Stimulated activated CD4-positive, alpha-beta T cell treated with anti-CD3 and anti-CD28 coated beads, Interleukin-12 subunit alpha, Interleukin-12 subunit beta, amount 100 ng/mL, for 24 hours (primary cell): Measurements from ENCODE around the gene B4GALT7.
"Not testable (repeated sequence)": the region's sequence is repeated elsewhere in the genome, so short reads cannot be mapped to it uniquely, and the experiment has no call there.

Experiments used
- DNase-seq, 2 experiments: peaks; one replicate each; pipeline ENCODE4 v3.0.0-alpha.2; 2020; ENCODE audit warnings: low read depth in 2 of 2

The B4GALT7 gene, protein sequence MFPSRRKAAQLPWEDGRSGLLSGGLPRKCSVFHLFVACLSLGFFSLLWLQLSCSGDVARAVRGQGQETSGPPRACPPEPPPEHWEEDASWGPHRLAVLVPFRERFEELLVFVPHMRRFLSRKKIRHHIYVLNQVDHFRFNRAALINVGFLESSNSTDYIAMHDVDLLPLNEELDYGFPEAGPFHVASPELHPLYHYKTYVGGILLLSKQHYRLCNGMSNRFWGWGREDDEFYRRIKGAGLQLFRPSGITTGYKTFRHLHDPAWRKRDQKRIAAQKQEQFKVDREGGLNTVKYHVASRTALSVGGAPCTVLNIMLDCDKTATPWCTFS

GRCh38 chr5:177599731-177600507, at the start of gene B4GALT7:
B4GALT7 (plus strand) TSS chr5:177600132; CDS start chr5:177600211, 79 bp downstream.
- DNase-seq = peak; percentile 75 to 83

DNA sequence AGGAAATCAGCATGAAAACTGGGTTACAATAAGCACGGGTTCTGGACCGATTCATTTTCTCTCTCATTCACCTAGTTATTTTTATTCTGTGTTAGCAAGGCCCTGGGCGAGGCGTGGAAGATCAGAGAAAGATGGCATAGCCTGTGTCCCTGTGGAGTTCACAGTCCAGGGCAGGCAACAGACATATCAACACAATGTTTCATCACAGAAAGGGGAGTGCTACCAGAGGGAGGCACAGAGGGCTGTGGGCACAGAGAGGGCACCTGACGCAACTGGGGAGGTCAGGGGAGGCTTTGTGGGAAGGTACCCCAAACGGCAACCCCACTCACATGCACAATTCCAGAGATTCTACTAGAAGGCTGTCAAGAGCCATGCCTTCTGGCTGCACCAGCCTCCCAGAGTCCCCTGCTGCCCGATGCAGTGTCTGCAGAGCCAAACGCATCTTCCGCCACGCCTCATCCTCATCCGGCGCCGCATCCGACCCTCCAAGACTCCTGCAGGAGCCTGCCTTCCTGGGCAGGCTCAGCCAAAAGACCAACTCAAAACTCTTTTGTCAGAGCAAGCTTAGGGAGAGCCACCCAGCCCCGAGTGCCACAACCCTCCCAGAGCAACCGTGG, 47.0 kb upstream of the B4GALT7 start:
- DNase-seq = no peak

GRCh38 chr5:177553671-177554429, 46.1 kb upstream of the B4GALT7 start:
- DNase-seq = peak; percentile 13 to 24

GRCh38 chr5:177554474-177555111, 45.3 kb upstream of the B4GALT7 start, which contains the start of gene FAM193B:
FAM193B (minus strand) TSS chr5:177554563; CDS start chr5:177554458, 105 bp downstream.
- DNase-seq = peak; percentile 94 to 95

DNA sequence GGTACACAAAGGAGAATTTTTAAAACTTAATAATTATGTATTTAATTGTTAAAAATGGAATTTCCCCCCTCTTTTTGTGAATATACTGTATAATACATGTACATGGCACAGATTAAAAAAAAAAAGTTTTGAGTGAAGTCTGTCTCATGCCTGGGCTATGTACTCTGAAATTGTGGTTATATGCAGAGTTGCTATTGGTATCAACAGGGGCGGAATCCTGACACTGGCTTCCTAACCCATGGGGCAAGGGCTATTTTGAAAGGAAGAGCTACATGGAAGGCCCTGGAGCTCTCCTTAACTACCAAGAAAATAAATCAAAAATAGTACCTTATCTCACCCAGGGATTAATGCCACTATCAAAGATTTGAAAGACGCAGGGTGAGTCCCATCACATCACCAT, 44.7 kb upstream of the B4GALT7 start:
- no peak for DNase-seq

DNA sequence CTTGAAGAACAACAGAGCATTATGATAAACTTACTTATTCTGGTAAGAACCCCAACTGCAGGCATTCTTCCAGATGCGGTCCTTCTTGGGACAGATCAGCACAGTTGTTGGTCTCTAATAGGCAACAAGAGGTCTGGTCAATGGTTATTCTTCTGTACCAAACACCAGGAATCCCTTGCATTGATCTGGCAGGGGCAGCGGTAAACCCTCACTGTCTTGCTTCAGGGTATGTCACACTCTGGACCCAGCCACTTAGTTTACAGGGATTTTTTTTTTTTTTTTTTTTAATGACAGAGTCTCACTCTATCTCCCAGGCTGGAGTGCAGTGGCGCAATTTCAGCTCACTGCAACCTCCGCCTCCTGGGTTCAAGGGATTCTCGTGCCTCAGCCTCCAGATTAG, 44.3 kb upstream of the B4GALT7 start:
- no peak for DNase-seq

DNA sequence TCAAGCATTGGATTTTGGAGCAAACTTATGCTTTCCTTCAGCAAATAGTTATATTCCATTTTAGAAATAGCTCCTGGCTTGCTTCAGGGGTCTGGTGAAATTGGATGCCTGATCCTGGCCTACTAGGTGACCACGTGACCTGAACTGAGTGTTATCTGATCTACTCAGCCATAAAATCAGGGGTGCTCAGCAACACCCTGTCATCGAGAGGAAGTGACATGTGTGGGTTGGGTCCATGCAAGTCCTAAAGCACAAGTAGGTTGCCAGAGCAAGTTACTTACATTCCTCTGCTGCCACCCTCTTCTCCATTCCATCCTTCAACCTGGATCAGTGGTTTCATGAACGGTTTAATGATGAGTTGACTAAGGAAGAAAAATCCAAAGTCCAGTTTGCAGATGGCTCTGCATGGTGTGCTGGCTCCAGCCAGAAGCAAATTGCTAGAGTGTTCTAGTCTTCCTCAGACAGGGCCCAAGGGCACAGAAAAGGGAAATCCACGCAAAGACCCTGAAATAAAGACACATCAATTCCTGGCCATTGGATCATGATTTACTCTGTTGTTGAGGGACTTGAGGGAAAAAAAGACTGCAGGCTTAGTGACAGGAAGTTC, 42.8 kb upstream of the B4GALT7 start:
- no peak for DNase-seq

DNA sequence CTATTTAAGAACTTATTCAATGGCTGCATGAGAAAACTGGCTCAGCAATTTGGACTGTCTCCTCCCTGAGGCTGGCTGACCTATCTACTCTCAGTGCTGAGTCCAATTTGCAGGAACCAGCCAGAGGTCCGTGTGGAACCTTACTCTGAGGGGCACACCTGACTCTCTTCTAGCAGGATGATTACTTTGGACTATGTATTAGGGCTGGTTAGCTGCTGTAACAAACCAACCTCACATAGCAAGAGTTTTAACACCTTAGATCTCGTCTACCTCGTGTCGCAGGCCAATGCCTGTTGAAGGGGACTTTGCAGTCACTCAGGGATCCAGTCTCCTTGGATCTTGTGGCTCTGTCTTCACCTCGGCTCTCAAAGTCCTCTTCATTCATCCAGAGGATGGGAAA, 42.1 kb upstream of the B4GALT7 start:
- DNase-seq = no peak

DNA sequence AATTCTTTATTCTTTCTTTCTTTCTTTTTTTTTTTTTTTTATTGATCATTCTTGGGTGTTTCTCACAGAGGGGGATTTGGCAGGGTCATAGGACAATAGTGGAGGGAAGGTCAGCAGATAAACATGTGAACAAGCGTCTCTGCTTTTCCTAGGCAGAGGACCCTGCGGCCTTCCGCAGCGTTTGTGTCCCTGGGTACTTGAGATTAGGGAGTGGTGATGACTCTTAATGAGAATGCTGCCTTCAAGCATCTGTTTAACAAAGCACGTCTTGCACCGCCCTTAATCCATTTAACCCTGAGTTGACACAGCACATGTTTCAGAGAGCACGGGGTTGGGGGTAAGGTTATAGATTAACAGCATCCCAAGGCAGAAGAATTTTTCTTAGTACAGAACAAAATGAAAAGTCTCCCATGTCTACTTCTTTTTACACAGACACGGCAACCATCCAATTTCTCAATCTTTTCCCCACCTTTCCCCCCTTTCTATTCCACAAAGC, 40.4 kb upstream of the B4GALT7 start:
- DNase-seq = not testable (repeated sequence)

GRCh38 chr5:177565046-177565445, 34.9 kb upstream of the B4GALT7 start:
- no peak for DNase-seq

DNA sequence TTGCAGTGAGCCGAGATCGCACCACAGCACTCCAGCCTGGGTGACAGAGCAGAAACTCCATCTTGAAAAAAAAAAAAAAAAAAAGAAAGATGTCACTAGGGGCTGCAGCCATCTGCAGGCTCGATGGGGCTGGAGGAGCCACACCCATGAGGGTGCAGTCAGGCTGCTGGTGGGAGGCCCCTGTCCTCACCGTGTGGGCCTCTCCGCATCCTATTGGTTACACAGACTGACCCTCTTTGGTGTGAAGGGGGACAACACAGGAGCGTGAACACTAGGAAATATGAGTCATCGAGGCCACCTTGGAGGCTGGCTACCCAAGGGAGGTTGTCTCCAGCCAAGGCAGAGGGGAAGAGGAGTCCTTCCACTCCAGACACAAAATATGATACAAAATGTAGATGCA, 31.6 kb upstream of the B4GALT7 start:
- no peak for DNase-seq

DNA sequence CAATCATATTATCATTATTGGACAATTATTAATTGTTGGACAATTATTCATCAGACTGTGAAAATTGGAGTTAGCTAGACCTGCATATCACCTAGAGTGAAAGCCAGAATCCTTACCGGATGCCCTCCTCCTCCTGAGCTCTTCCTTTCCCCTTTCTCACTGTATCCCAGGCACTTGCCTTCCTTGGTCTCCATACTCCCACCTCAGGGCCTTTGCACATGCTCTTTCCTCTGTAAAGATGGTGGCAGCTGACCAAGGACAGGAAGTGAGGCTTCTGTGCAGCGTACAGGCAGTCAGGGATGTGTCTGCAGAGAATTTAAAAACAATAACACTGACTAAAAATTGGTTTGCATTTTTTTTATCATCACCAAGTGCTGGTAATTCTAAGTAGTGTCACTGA, 30.0 kb upstream of the B4GALT7 start:
- DNase-seq = no peak

- no peak for DNase-seq
Measured at GRCh38 chr5:177575488-177575887, 24.4 kb upstream of the B4GALT7 start.

DNA sequence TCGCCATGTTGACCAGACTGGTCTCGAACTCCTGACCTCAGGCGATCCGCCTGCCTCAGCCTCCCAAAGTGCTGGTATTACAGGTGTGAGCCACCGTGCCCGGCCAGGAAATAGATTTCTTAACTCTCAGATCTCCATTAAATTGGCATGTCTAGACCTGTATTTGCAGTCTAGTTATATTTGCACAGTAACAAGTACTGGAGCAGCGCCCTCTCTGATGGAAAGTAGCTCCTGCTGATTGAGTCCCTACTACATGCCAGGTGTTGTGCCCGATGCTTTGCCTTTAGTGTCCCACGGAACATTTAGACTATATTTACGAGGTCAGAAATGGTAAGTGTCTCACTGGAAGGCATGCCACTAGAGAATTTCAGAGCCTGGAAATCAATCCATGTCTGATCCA, 23.8 kb upstream of the B4GALT7 start:
- DNase-seq = no peak

GRCh38 chr5:177578316-177578715, 21.6 kb upstream of the B4GALT7 start:
- DNase-seq = no peak

DNA sequence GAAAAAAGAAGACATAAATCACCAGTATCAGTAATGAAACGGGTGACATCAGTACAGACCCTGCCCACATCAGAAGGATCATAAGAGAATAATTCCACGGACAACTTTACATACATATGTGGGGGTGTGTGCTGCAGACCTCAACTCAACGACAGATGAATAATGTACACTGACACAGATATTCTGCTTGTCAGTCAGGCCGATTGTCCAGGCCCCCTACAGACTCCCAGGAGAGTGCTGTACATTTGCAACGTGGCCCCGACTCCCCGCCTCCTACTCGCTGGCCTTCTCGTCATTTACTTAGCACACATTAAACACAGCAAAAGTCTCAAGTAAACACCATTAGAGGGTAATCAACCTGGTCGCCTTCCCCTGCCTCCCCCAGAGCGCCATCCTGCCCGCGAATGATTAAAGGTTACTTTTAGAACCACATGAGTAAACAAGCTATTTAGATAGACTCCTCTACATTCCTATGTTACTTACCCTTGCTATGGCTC, 11.5 kb upstream of the B4GALT7 start:
- no peak for DNase-seq

DNA sequence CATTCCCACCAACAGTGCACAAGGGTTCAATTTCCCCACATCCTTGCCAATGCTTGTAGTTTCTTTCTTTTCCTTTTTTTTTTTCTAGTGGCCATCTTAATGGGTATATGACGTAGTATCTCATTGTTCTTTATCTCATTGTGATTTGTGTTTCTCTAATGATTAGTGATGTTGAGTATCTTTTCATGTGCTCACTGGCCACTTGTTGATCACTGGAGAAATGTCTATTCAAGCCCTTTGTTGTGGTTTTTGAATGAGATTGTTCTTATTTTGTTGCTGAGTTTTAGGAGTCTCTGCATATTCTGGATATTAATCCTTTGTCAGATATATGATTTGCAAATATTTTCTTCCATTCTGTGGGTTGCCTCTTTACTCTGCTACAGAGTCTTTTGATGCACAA, 9.5 kb upstream of the B4GALT7 start:
- DNase-seq = no peak

- DNase-seq = no peak
Measured at GRCh38 chr5:177591690-177592009, 8.3 kb upstream of the B4GALT7 start.

DNA sequence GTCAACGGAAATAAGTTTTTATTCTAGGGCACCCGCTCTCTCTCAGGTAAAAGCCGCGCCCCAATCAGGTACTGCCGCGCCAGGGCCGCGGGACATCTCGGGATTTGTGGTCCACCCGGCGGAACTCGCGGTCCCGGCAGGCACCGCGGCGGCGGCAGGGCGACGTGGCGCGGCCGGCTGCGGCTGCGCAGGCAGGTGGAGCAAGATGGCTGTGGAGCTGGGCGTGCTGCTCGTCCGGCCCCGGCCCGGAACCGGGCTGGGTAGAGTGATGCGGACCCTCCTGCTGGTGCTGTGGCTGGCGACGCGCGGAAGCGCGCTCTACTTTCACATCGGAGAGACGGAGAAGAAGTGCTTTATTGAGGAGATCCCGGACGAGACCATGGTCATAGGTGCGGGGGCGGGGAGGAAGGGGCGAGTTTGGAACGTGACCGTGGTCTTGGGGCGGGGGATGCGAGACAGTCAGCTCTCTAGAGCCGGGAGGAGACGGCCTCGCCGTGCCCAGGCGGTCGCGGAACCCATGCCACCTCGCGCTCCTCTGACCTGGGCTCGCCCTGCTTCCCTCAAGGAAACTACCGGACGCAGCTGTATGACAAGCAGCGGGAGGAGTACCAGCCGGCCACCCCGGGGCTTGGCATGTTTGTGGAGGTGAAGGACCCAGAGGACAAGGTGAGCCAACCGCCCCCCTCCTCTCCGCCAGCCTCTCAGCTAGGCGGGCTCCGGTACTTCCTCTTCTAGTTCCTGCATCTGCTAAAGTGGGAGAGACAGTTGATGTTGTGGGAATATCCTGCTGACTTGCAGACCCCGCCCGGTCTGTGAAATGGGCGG, 7.7 kb upstream of the B4GALT7 start, which contains the start of gene TMED9:
TMED9 (plus strand) TSS at position 194 of the 825 bp plus-strand sequence; CDS start at position 206, 12 bp downstream.
- peak; percentile 77 to 81 for DNase-seq

- no peak for DNase-seq
Measured at GRCh38 chr5:177592905-177593304, 7.0 kb upstream of the B4GALT7 start.
